Measurements from ENCODE around the gene RPS6KA2.

- TF ChIP-seq EZH2 (IDR thresholded peaks at IDR 0.05; ENCODE audit: borderline replicate concordance, low read depth, low read length, severe bottlenecking) (no peak), CTCF (IDR thresholded peaks at IDR 0.05; ENCODE audit: borderline replicate concordance, extremely low read depth, low read length, poor library complexity, severe bottlenecking) (no peak)
These were observed 149.2 kb downstream of the RPS6KA2 start for GRCh38 chr6:166477647-166478365.
